Measurements from ENCODE around the gene WDR6.
"Not testable (repeated sequence)": the region's sequence is repeated elsewhere in the genome, so short reads cannot be mapped to it uniquely, and the experiment has no call there.

GRCh38 chr3:49008627-49009026 lies 1.4 kb downstream of the WDR6 start:
- not testable (repeated sequence) for TF ChIP-seq CTCF (conservative IDR thresholded peaks at IDR 0.05 in 1 of 2, IDR thresholded peaks at IDR 0.05 in 1 of 2; ENCODE audit: low read depth in 1 of 2, low read length in 2 of 2); EZH2 (IDR thresholded peaks at IDR 0.05; ENCODE audit: low read length, missing control alignments)

All from fibroblast of lung (primary cell).